NCI-H446 treated with DMSO at 0.1 percent for 48 hours (cell line): ENCODE results near the gene IQCH.

Experiments used
- DNase-seq: peaks from one replicate; lab custom pipeline; 2025; lab: John Stamatoyannopoulos, UW

The IQCH gene

DNA sequence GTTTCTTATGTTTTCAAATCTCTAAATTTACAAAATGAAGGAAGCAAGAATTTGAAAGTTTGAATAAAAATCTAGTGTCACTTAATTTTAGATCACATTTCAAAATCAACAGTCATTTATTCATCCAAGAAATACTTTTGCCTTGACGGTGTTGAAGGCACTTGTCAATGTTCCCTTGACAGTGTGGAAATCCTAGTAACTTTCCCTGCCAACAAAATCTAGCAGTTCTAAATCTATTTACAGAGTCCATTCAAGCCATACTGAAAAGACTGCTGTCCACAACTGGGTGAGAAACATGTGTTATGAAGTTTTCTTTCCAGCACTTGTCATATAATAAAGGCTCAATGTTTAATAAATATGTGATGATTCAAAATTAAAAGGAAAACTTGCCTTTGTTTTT is 279.3 kb downstream of the IQCH start:
- no peak for DNase-seq

- DNase-seq, result no peak
Observed at GRCh38 chr15:67534360-67534759, 279.8 kb downstream of the IQCH start.

- no peak for DNase-seq
Observed at GRCh38 chr15:67537771-67538170, 283.2 kb downstream of the IQCH start.

- DNase-seq, result peak; percentile 13
Observed at GRCh38 chr15:67542420-67543347, 288.1 kb downstream of the IQCH start, which contains the start of gene MAP2K5. MAP2K5 (plus strand) TSS chr15:67542703; CDS start chr15:67543336, 633 bp downstream.

DNA sequence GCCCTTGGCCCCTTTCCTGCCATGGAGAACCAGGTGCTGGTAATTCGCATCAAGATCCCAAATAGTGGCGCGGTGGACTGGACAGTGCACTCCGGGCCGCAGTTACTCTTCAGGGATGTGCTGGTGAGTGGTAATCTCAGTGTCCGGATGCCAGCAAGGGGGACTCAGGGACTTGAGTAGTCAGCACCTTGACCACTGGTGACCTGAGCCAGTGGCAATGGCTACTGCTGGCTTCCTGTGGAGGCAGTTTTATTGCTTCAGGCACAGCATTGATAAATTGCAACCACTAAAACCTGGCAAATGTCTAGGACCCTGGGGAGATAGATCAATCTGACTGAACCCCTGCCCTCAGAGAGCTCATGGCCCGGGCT is 288.7 kb downstream of the IQCH start:
- DNase-seq, result no peak

DNA sequence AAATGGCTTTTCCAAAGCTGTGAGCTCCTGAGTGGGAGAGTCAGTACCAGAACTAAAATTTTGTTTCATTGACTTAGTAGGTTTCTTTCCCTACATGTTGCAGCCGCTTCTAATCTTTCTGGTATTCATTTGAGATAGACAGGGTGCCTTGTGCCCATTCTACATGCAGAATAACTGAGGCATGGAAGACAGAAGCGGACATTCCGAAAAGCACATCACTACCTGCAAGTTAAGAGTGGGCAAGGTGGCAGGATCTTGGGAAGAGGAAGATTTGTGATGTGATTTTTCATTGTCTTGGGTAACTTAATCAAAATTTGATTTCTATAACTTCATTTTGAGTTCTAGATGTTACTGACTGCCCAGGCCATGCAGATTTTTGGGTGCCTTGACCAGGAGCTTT is 289.9 kb downstream of the IQCH start:
- DNase-seq, result no peak

DNA sequence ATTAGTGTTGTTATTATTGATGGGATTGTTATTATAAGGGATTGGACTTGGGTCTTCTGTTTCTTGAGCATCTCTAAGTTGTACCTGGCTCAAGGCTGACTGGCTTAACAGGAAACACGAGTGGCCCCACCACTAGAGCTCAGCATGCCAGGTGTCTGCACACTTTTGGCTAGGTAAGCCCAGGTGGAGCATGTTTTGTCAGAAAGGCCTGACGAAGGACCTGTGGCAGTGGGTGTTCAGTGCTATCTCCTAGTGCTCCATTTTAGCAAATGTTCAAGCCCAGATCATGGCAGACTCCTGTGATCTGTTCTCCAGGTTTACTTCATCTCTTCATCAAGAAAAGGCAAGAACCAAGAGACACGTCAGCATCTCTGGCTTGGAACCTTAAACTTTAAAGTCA is 291.3 kb downstream of the IQCH start:
- DNase-seq, result no peak

DNA sequence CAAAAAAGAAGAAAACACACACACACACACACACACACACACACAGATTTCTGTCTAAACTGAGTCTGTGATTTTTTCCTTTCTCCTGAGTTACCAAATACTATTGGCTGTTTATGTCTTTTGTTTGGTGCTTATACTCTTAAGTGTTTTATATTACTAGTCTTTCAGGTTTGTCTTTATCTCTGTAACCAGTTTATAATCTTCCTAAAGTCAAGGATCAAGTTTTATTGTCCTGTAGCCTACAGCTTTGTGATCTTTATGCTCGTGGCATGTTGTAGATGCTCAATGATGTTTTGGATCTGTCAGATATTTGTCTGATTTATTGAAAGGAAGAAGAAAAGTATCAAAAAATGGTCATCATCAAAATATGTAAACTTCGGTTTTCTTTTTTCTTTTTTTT is 292.5 kb downstream of the IQCH start:
- no peak for DNase-seq

GRCh38 chr15:67547836-67548235 is 293.2 kb downstream of the IQCH start:
- DNase-seq, result no peak

DNA sequence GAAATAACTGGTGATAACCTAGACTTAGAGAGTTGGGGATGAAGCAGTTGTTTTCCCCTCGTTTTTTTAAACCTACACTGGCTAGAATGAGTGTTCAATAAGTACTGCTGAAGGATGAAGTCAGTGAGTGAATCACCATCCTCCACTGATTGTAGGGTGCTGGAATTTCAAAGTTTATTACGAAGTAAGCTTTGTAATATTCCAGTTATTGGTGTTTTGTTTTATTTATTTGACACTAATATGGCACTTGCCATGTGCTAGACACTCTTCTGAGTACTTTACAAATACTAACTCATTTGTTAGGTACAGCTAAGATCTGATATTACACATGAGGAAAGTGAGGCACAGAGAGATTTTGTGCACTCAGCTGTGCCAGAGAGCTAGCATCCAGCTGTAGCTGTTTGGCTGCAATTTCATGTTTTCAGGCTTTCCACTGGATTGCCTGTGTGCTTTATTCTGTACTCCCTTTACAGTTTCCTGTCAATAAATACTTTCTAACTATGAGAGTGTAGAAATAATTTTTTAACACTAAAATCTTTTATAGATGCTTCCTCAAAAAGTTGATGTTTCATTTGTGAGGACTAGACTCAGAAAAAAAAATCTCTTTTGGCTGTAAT is 293.8 kb downstream of the IQCH start:
- DNase-seq, result no peak

DNA sequence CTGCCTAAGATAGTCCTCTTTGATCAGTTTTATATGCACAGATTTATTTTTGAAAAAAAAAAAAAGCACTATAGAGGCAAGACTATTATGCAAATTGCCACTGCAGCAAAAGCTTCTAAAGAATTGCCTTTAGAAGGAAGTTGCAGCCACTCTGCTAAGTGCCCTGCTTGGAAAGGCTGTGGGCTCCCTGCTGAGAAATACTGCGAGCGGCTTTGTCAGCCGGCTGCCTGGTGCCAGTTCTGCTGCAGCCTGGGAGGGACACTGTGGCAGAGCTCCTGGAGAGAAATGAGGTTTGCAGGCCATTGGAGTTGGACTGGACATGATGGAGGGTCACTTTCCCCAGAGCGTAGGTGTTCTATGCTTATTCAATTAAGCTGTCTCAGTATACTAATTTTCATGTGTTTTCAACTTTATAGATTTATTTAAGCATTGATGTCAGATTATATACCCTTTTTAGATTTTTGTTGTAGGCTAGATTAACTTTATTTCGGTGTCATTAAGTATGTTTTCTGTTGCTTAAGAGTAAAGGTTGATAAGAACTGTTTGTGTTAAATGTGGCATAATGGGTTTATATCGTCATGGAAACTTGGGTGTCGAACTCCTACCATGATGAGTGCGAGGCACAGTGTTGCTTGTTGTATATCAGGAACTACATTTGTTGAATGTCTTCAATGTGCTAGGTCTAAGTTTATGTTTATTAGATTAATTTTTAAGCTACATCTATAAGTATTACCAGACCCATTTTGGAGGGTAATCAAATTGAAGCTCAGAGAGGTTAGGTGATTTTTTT is 294.5 kb downstream of the IQCH start:
- peak; percentile 42 for DNase-seq

DNA sequence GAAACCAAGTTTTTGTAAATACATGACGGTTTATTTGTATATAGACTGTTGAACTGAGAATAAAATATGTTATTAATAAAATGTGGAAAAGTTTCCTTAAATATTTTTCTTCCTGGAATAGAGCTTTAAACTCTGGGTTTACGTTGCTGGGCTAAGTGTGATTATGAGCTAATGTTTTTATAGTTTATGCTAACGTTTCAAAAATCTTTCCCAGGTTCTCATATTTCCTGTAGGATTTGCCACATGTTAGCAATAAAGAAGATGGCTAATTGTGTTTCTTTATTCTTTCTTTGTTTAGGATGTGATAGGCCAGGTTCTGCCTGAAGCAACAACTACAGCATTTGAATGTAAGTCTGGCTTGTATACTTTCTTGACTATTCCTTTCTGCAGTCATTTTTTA is 295.1 kb downstream of the IQCH start:
- no peak for DNase-seq

DNA sequence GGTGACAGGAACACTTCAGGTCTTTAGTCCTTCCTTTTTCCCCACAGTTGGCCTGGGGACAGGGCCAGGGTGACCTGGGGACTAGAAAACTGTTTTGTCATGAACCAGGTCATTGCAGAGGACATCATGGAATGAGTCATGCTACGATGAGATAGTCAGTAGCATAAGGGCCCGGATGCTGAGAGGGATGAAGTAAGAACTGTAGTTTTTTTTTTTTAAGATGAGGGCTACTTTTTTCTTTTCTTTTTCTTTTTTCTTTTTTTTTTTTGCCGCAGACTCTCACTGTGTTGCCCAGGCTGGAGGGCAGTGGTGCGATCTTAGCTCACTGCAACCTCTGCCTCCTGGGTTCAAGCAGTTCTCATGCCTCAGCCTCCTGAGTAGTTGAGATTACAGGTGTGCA is 295.9 kb downstream of the IQCH start:
- no peak for DNase-seq

GRCh38 chr15:67551207-67551743 is 296.7 kb downstream of the IQCH start:
- no peak for DNase-seq
